GM19372 (cell line): ENCODE results near the gene UBP1.
"Not testable (repeated sequence)": the region's sequence is repeated elsewhere in the genome, so short reads cannot be mapped to it uniquely, and the experiment has no call there.

Experiments
- ATAC-seq: cut with Tn5 transposase; IDR thresholded peaks from one replicate; pipeline ENCODE4 v1.9.1; 2021; ENCODE audit warnings: mild to moderate bottlenecking, low read depth, moderate library complexity; ENCODE audit not compliant: unreplicated experiment

The UBP1 gene

GRCh38 chr3:33355611-33356010, 84.6 kb downstream of the UBP1 start:
- no peak for ATAC-seq

DNA sequence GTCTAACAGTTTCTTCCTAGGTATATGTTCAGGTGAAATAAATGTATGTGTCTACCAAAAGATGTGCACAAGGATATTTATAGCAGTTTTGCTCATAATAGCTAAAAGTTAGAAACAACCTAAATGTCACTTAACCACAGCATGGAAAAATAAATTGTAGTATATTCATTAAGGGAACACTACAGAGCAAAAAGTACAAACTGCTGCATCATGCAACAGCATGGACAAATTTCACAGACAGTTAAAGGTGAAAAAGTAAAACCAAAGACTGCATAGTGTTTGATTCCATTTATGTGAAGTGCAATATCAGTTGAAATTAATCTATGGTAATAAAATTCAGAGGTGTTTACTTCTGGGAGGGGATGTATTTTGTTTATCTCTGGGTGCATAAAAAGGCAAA, 100.4 kb downstream of the UBP1 start:
- ATAC-seq, result no peak

DNA sequence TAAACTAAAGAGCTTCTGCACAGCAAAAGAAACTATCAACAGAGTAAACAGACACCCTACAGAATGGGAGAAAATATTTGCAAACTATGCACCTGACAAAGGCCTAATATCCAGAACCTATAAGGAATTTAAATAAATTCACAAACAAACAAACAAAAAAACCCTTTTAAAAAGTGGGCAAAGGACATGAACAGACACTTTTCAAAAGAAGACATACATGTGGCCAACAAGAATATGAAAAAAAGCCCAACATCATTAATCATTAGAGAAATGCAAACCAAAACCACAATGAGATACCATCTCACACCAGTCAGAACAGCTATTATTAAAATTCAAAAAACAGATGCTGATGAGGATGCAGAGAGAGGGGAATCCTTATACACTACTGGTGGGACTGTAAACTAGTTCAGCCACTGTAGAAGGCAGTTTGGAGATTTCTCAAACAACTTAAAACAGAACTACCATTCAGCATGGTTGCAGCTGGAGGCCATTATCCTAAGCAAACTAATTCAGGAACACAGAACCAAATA, 101.2 kb downstream of the UBP1 start:
- ATAC-seq, result not testable (repeated sequence)
